OCI-LY3 (cell line): Measurements from ENCODE around the gene CCDC154.

ENCODE experiments used
- CTCF ChIP-seq: fragments of 200-600, 300-600 bp; sonication (generic); IDR thresholded peaks from 2 replicates; pipeline ENCODE4 v1.5.1; 2014; ENCODE audit warnings: antibody characterized with exemption, low read length, low read depth
- EZH2phosphoT487 ChIP-seq: fragments of 200-600 bp; shearing (Covaris generic); IDR thresholded peaks from 2 replicates; pipeline ENCODE4 v1.6.1; 2018; ENCODE audit warnings: antibody characterized with exemption, mixed run types, low read depth

GRCh38 chr16:1455190-1456171 is 11.1 kb upstream of the CCDC154 start:
- TF ChIP-seq CTCF (no peak), EZH2phosphoT487 (no peak)
